CD4-positive, CD25-positive, alpha-beta regulatory T cell (primary cell): ENCODE measurements around the gene SLC39A13. TPM values are rescaled to one million over a fixed set of nuclear protein-coding genes. Genes with fewer than 3 reads are reported as not detected.

Source experiments
- ATAC-seq, 2 donors: fragments of 150-1000 bp; cut with Tn5 transposase; one replicate each; pipeline ENCODE4 v1.10.0; 2021; ENCODE audit warnings: low read depth in 2 of 2, moderate number of reproducible peaks in 2 of 2, moderate library complexity in 1 of 2
- DNase-seq, 3 donors: peaks; one replicate each; pipeline versions ENCODE4 v3.0.0 to v3.0.0-alpha.2; 2012 to 2022; ENCODE audit warnings: mixed read lengths in 1 of 3
- H3K27ac ChIP-seq: one replicate; pipeline ENCODE4 v1.7.0; 2013; ENCODE audit warnings: mild to moderate bottlenecking, low read length; ENCODE audit not compliant: insufficient read depth, poor library complexity, severe bottlenecking
- H3K27me3 ChIP-seq: one replicate; pipeline ENCODE4 v1.7.0; 2013; ENCODE audit warnings: low read length; ENCODE audit not compliant: control insufficient read depth, insufficient read depth
- H3K36me3 ChIP-seq: one replicate; pipeline ENCODE4 v1.7.0; 2013; ENCODE audit warnings: mild to moderate bottlenecking, low read length, moderate library complexity; ENCODE audit not compliant: control insufficient read depth, insufficient read depth
- H3K4me1 ChIP-seq: 2 replicates; pipeline ENCODE4 v1.7.0; 2013; ENCODE audit warnings: mild to moderate bottlenecking, low read length; ENCODE audit not compliant: insufficient read depth, control insufficient read depth, poor library complexity, severe bottlenecking
- H3K4me3 ChIP-seq: one replicate; pipeline ENCODE4 v1.7.0; 2013; ENCODE audit warnings: low read depth, mild to moderate bottlenecking, low read length, moderate library complexity
- H3K9me3 ChIP-seq, 2 experiments: 1 replicate in 1 of 2; 2 replicates in 1 of 2; pipeline ENCODE4 v1.7.0; 2013; ENCODE audit warnings: low read length in 2 of 2, mild to moderate bottlenecking in 1 of 2, moderate library complexity in 1 of 2; ENCODE audit not compliant: control insufficient read depth in 2 of 2
- H3K27ac Mint-ChIP-seq, 3 donors: one replicate each; pipeline ENCODE4 v1.8.0; 2020 to 2022; ENCODE audit warnings: mild to moderate bottlenecking in 3 of 3, mixed read lengths in 3 of 3, moderate library complexity in 2 of 3
- H3K27me3 Mint-ChIP-seq: one replicate; pipeline ENCODE4 v1.8.0; 2022; ENCODE audit warnings: mild to moderate bottlenecking, mixed read lengths
- H3K36me3 Mint-ChIP-seq: one replicate; pipeline ENCODE4 v1.8.0; 2020; ENCODE audit warnings: mixed read lengths
- H3K4me1 Mint-ChIP-seq, 4 donors: one replicate each; pipeline ENCODE4 v1.8.0; 2020 to 2022; ENCODE audit warnings: mixed read lengths in 4 of 4, mild to moderate bottlenecking in 1 of 4
- H3K4me3 Mint-ChIP-seq, 4 donors: one replicate each; pipeline ENCODE4 v1.8.0; 2020 to 2022; ENCODE audit warnings: mild to moderate bottlenecking in 4 of 4, mixed read lengths in 4 of 4, moderate library complexity in 3 of 4
- H3K9me3 Mint-ChIP-seq, 7 donors: one replicate each; pipeline ENCODE4 v1.8.0; 2020 to 2022; ENCODE audit warnings: mixed read lengths in 7 of 7, mild to moderate bottlenecking in 3 of 7, moderate library complexity in 2 of 7
- polyA plus RNA-seq, 4 donors: library from polyadenylated mRNA; unstranded; fragments of 300-500 nt; fragmentation: Illumina TruSeq; gene quantifications; one replicate each; pipeline ENCODE4 v1.2.3, GENCODE V29; 2021
- total RNA-seq: library from RNA; stranded (reverse); gene quantifications from one replicate; pipeline ENCODE4 v1.2.3, GENCODE V29; 2022

SLC39A13 gene
- 30.4 TPM for total RNA-seq
- polyA plus RNA-seq: 10 to 100 TPM; 21.9 to 32.8 (median 23.3) TPM

DNA sequence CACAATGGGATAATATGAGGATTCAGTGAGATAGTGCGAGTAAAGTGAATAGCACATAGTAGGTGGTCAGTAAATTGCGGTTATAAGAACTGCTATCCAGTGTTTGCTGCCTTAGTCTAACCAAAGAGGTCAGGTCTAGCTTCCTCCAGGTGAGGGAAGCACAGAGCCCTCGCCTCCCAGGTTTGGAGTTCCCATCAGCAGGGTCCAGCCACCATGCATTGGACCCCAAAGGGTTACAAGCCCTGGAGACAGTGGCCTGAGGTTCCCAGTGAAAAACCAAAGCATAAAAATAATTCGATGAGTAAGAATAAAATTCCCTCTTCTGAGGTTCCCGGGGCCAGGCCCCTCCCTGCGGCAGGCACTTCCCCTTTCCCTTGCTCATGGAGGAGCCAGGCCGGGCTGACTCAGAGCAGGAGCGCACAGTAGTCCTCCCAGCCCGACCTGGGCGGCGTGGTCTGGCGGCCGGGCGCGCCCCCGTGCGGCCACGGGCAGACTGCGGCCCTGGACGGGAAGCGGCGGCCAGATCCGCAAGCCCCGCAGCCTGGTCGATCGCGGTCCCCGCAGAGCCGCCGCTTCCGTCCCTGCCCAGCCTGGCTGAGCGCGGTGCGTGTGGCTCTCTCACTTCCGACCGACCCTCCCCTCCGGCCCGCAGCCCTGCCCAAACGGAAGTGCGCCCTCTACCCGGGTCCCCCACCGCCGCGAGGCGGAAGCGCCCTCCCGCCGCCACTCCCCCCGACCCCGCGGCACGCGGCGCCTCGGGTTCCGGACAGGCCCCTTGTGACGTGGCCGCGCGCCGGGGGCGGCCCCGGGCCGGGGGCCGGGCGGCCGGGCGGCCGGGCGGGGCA lies at the start of gene SLC39A13:
Gene SLC39A13 (plus strand): TSS at position 845 of the 845 bp plus-strand sequence. CDS start 1,505 bp downstream, outside the sequence.
- peak within 1 kb of the TSS; percentile 89 for H3K27ac ChIP-seq
- H3K4me3 ChIP-seq: peak within 1 kb of the TSS; percentile 75
- H3K4me1 ChIP-seq: peaks cover 29% of the 10 kb centered on the region
- Mint-ChIP-seq H3K4me3 (peak within 1 kb of the TSS; percentile 91 to 97 (median 94)), H3K4me1 (peaks cover 0 to 35% (median 5%) of the 10 kb centered on the region in 4 donors), H3K27me3 (no peaks in the 10 kb centered on the region), H3K36me3 (no peaks in the 10 kb centered on the region), H3K27ac (peak within 1 kb of the TSS; percentile 93 to 98 (median 97)), H3K9me3 (no peaks in the 10 kb centered on the region)
- peak; percentile 88 to 94 (median 90) for DNase-seq
- H3K27me3 ChIP-seq: no peaks in the 10 kb centered on the region
- peak; percentile 85 to 88 for ATAC-seq
- H3K9me3 ChIP-seq: no peaks in the 10 kb centered on the region
- H3K36me3 ChIP-seq: no peaks in the 10 kb centered on the region

- H3K4me3 ChIP-seq: no peak overlapping the region
- Mint-ChIP-seq H3K4me3 (no peak overlapping the region), H3K9me3 (no peaks in the 10 kb centered on the region), H3K36me3 (no peaks in the 10 kb centered on the region), H3K4me1 (peaks cover 0 to 9% (median 2%) of the 10 kb centered on the region in 4 donors), H3K27me3 (no peaks in the 10 kb centered on the region), H3K27ac (no peak overlapping the region)
- H3K27me3 ChIP-seq: no peaks in the 10 kb centered on the region
- no peak for ATAC-seq
- H3K36me3 ChIP-seq: no peaks in the 10 kb centered on the region
- no peak for DNase-seq
- H3K27ac ChIP-seq: no peak overlapping the region
- H3K4me1 ChIP-seq: no peaks in the 10 kb centered on the region
- no peaks in the 10 kb centered on the region for H3K9me3 ChIP-seq
These were observed 49.7 kb upstream of the SLC39A13 start for GRCh38 chr11:47358731-47359051.

DNA sequence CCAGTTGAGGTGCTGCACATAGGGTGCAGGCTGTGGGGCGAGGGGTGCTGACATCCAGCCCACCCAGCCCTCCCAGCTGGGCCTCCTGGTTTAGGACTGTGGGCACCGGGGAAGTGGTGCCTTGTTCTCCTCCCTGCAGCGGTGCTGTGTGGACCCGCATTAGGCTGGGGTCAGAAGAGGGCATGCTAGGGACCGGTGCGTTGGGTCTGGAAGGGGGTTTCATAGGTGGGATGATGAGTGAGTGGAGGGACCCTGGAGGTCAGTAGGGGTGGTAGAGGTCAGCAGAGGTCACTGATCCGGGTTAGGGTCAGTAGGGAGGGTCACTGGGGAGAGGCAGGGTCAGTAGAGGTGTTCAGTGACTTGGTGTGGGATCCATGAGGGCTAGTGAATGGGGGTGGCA lies 49.2 kb upstream of the SLC39A13 start:
- Histone ChIP-seq H3K36me3 (no peaks in the 10 kb centered on the region), H3K4me3 (no peak overlapping the region), H3K4me1 (no peaks in the 10 kb centered on the region), H3K27ac (no peak overlapping the region), H3K9me3 (no peaks in the 10 kb centered on the region), H3K27me3 (no peaks in the 10 kb centered on the region)
- no peaks in the 10 kb centered on the region for H3K9me3 Mint-ChIP-seq
- no peak for DNase-seq
- H3K4me1 Mint-ChIP-seq: peaks cover 0 to 9% (median 2%) of the 10 kb centered on the region in 4 donors
- no peaks in the 10 kb centered on the region for H3K27me3 Mint-ChIP-seq
- peak overlapping the region in 1 of 3 donors; percentile 58 for H3K27ac Mint-ChIP-seq
- ATAC-seq: no peak
- H3K36me3 Mint-ChIP-seq: no peaks in the 10 kb centered on the region
- H3K4me3 Mint-ChIP-seq: peak overlapping the region in 1 of 4 donors; percentile 9

GRCh38 chr11:47359586-47359985 lies 48.8 kb upstream of the SLC39A13 start:
- Histone ChIP-seq H3K9me3 (no peaks in the 10 kb centered on the region), H3K27ac (no peak overlapping the region), H3K36me3 (no peaks in the 10 kb centered on the region), H3K4me3 (no peak overlapping the region), H3K27me3 (no peaks in the 10 kb centered on the region), H3K4me1 (no peaks in the 10 kb centered on the region)
- Mint-ChIP-seq H3K36me3 (no peaks in the 10 kb centered on the region), H3K9me3 (no peaks in the 10 kb centered on the region), H3K4me3 (peak overlapping the region in 1 of 4 donors; percentile 9), H3K27ac (no peak overlapping the region), H3K4me1 (peaks cover 0 to 9% (median 2%) of the 10 kb centered on the region in 4 donors), H3K27me3 (no peaks in the 10 kb centered on the region)
- DNase-seq (peak in 1 of 3 donors; percentile 38), ATAC-seq (peak in 1 of 2 donors; percentile 42)

DNA sequence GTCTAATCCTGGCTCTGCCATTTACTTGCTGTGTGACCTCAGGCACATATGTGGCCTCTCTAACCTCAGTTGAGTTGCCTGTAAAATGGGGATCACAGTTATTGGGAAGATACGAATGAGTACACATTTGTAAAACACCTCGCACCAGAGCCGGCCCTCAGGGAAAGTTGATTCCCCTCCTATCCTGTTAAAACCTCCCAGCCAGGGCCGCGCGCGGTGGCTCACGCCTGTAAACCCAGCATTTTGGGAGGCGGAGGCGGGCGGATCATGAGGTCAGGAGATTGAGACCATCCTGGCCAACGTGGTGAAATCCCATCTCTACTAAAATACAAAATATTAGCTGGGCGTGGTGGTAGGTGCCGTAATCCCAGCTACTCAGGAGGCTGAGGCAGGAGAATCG lies 48.0 kb upstream of the SLC39A13 start:
- Mint-ChIP-seq H3K36me3 (no peaks in the 10 kb centered on the region), H3K4me1 (peaks cover 0 to 9% (median 2%) of the 10 kb centered on the region in 4 donors), H3K27me3 (no peaks in the 10 kb centered on the region), H3K9me3 (no peaks in the 10 kb centered on the region), H3K4me3 (no peak overlapping the region), H3K27ac (no peak overlapping the region)
- no peaks in the 10 kb centered on the region for H3K27me3 ChIP-seq
- H3K4me3 ChIP-seq: no peak overlapping the region
- H3K27ac ChIP-seq: no peak overlapping the region
- H3K4me1 ChIP-seq: no peaks in the 10 kb centered on the region
- DNase-seq (no peak), ATAC-seq (no peak)
- no peaks in the 10 kb centered on the region for H3K36me3 ChIP-seq
- no peaks in the 10 kb centered on the region for H3K9me3 ChIP-seq

DNA sequence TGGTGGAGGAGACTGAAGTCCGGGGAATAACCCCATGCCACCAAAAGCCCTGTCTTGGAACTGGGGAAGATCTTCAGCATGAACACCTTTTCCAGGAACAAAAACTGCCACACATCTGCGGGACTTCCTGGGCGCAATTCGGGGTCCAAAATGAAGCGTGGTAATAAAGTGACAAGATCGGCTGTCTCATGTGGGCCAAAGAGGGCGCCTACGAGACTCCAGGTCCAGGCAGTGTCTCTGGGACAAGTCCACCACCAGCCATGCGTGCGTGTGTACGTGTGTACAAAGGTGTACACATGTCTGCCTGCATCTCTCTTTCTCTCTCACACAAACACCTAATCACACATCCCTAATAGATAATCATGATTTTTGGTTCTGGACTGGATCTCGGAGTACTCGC lies 47.0 kb upstream of the SLC39A13 start:
- no peaks in the 10 kb centered on the region for H3K27me3 ChIP-seq
- no peaks in the 10 kb centered on the region for H3K9me3 Mint-ChIP-seq
- H3K4me1 ChIP-seq: no peaks in the 10 kb centered on the region
- no peak overlapping the region for H3K4me3 ChIP-seq
- H3K27ac ChIP-seq: no peak overlapping the region
- H3K36me3 Mint-ChIP-seq: no peaks in the 10 kb centered on the region
- peaks cover 0 to 9% (median 3%) of the 10 kb centered on the region in 4 donors for H3K4me1 Mint-ChIP-seq
- no peaks in the 10 kb centered on the region for H3K36me3 ChIP-seq
- no peaks in the 10 kb centered on the region for H3K9me3 ChIP-seq
- H3K4me3 Mint-ChIP-seq: no peak overlapping the region
- ATAC-seq (no peak), DNase-seq (no peak)
- H3K27ac Mint-ChIP-seq: no peak overlapping the region
- H3K27me3 Mint-ChIP-seq: no peaks in the 10 kb centered on the region

- Histone ChIP-seq H3K36me3 (no peaks in the 10 kb centered on the region), H3K27ac (no peak overlapping the region), H3K4me3 (no peak overlapping the region), H3K27me3 (no peaks in the 10 kb centered on the region), H3K4me1 (no peaks in the 10 kb centered on the region), H3K9me3 (no peaks in the 10 kb centered on the region)
- H3K4me3 Mint-ChIP-seq: no peak overlapping the region
- no peaks in the 10 kb centered on the region for H3K36me3 Mint-ChIP-seq
- peaks cover 0 to 5% (median 1%) of the 10 kb centered on the region in 4 donors for H3K4me1 Mint-ChIP-seq
- no peak for DNase-seq
- no peaks in the 10 kb centered on the region for H3K9me3 Mint-ChIP-seq
- H3K27ac Mint-ChIP-seq: peak overlapping the region in 2 of 3 donors; percentile 0 to 11
- peaks cover 14% of the 10 kb centered on the region for H3K27me3 Mint-ChIP-seq
- no peak for ATAC-seq
These were observed 42.3 kb upstream of the SLC39A13 start for GRCh38 chr11:47366020-47366490.

- peaks cover 0 to 8% (median 1%) of the 10 kb centered on the region in 4 donors for H3K4me1 Mint-ChIP-seq
- H3K27me3 Mint-ChIP-seq: peaks cover 14% of the 10 kb centered on the region
- Histone ChIP-seq H3K27me3 (no peaks in the 10 kb centered on the region), H3K27ac (no peak overlapping the region), H3K36me3 (no peaks in the 10 kb centered on the region), H3K9me3 (no peaks in the 10 kb centered on the region), H3K4me1 (peaks cover 6% of the 10 kb centered on the region), H3K4me3 (no peak overlapping the region)
- no peaks in the 10 kb centered on the region for H3K36me3 Mint-ChIP-seq
- peak overlapping the region in 1 of 3 donors; percentile 53 for H3K27ac Mint-ChIP-seq
- H3K9me3 Mint-ChIP-seq: no peaks in the 10 kb centered on the region
- H3K4me3 Mint-ChIP-seq: no peak overlapping the region
- ATAC-seq (no peak), DNase-seq (no peak)
These were observed 38.7 kb upstream of the SLC39A13 start for GRCh38 chr11:47369676-47370075.
